ENCODE results near the gene ASTN1.

ASTN1 gene

GRCh38 chr1:177181631-177182291 lies 17.2 kb upstream of the ASTN1 start:
- TF ChIP-seq CTCF (IDR thresholded peaks at IDR 0.05; ENCODE audit: insufficient read depth, low read length, missing control alignments): peak; percentile 87
- POLR2A ChIA-PET: interaction anchor here (1.2 kb wide), 1 partner anchor 28 kb away, joined by 3 read pairs; no protein-coding TSS in a partner anchor

DNA sequence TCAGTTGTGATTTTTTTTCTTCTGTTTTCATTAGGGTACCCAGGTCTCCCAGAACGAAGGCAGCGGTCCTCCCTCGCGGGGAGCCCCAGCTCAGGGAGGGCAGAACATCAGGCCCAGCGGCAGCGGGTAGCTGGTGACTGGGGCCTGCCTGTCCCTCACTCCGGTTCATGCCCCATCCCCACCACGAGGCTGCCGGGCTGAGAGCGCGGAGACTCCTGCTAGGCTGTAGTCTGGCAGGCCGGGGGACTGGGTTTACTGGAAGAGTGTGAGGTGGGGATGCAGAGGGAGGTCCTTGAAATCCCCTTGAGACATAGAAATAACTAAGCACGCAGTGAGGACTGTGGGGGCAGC lies 16.7 kb upstream of the ASTN1 start:
- CTCF ChIA-PET: interaction anchor here (0.7 to 3.0 kb wide), 18 partner anchors 9 to 764 kb away, joined by 3 to 24 read pairs (median 4); partner anchors contain the start of gene BRINP2
- peak overlapping the region; percentile 36 for H3K4me3 ChIP-seq (ENCODE audit: low read depth, low read length)
- no peak for TF ChIP-seq CTCF (IDR thresholded peaks at IDR 0.05; ENCODE audit: insufficient read depth, low read length, missing control alignments)
- DNase-seq (ENCODE audit: low read depth, low spot score): no peak
- POLR2A ChIA-PET: interaction anchor here (1.2 kb wide), 1 partner anchor 28 kb away, joined by 3 read pairs; no protein-coding TSS in a partner anchor

More at GRCh38 chr1:177181631-177182291, 17.2 kb upstream of the ASTN1 start:
- CTCF ChIA-PET: interaction anchor here (0.6 to 3.0 kb wide), 25 partner anchors 8 to 797 kb away, joined by 3 to 24 read pairs (median 3); partner anchors contain the start of gene BRINP2
- peak overlapping the region; percentile 36 for H3K4me3 ChIP-seq (ENCODE audit: low read depth, low read length)
- no peak for DNase-seq (ENCODE audit: low read depth, low spot score)

- no peak for DNase-seq (ENCODE audit: low read depth, low spot score)
- ChIA-PET POLR2A (no interaction called here), CTCF (interaction anchor here (0.7 kb wide), 1 partner anchor 8 kb away, joined by 3 read pairs; no protein-coding TSS in a partner anchor)
- TF ChIP-seq CTCF (IDR thresholded peaks at IDR 0.05; ENCODE audit: insufficient read depth, low read length, missing control alignments): no peak
- no peak overlapping the region for H3K4me3 ChIP-seq (ENCODE audit: low read depth, low read length)
Observed at GRCh38 chr1:177174921-177175634, 10.6 kb upstream of the ASTN1 start.

DNA sequence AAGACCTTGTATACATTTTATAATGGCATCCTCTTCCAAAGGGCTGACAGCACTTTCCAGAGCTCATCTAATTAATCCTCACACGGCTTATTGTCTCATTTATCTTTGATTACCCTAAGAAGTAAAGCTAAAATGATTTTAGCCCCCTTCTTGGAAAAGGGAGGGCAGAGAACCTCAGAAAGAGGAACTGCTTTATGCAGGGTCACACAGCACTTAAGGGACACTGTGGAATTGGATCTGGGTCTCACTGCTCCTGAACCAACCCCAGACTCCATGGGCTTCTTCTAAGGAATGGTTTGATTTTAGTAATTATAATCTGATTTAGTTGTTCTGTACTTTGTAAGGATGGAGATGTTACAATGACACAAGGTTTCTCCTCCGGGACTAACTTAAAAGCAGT lies 9.5 kb upstream of the ASTN1 start:
- DNase-seq (ENCODE audit: low read depth, low spot score): no peak

DNA sequence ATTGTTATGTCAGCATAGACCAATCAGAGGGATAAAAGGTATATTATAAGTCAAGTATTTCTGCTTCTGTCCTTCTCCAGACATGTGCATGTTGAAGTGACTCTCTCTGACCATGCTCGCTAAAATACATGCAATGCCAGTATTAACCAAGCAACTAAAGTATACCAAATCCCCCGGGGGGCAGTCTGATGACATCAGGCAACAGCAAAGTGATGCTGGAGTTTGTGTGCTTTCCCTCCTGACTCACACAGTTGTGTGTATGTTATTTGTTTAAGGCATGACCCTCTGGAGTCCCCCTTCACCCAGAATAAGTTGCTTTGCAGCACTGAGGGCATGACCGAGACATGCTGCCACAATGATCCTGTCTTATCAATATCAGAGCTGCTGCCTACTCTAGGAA lies 8.4 kb upstream of the ASTN1 start:
- H3K4me3 ChIP-seq (ENCODE audit: low read depth, low read length): no peak overlapping the region
- no peak for DNase-seq (ENCODE audit: low read depth, low spot score)
- no peak for TF ChIP-seq CTCF (IDR thresholded peaks at IDR 0.05; ENCODE audit: insufficient read depth, low read length, missing control alignments)
- ChIA-PET POLR2A (no interaction called here), CTCF (interaction anchor here (4.8 kb wide), 1 partner anchor 9 kb away, joined by 20 read pairs; no protein-coding TSS in a partner anchor)

More for the DNA sequence above, 9.5 kb upstream of the ASTN1 start:
- CTCF ChIA-PET: no interaction called here
- TF ChIP-seq CTCF (IDR thresholded peaks at IDR 0.05; ENCODE audit: insufficient read depth, low read length, missing control alignments): no peak
- no peak overlapping the region for H3K4me3 ChIP-seq (ENCODE audit: low read depth, low read length)
- POLR2A ChIA-PET: no interaction called here

DNA sequence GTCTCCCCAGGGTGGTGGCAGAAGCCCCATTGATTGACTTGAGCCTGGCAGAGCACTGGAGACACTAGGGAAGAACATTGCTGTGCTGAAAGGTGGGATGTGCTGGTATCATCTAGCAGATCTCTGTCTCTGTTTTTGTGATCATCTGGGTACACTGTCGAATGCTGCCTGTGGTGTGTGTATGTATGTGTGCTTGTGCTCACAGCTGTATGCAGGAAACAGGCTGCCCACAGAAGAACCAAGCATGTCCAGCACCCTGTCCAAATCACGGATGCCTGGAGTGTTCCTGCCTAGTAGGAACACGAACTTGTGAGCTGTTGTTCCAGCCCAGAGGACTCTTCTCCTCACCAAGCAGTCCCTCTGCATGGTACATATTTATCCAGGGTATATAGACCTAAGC lies 7.8 kb upstream of the ASTN1 start:
- POLR2A ChIA-PET: no interaction called here
- no peak for TF ChIP-seq CTCF (IDR thresholded peaks at IDR 0.05; ENCODE audit: insufficient read depth, low read length, missing control alignments)
- H3K4me3 ChIP-seq (ENCODE audit: low read depth, low read length): no peak overlapping the region
- DNase-seq (ENCODE audit: low read depth, low spot score): no peak
- CTCF ChIA-PET: interaction anchor here (4.8 kb wide), 1 partner anchor 9 kb away, joined by 20 read pairs; no protein-coding TSS in a partner anchor
